ENCODE measurements around the gene ARID5B.

The ARID5B gene

DNA sequence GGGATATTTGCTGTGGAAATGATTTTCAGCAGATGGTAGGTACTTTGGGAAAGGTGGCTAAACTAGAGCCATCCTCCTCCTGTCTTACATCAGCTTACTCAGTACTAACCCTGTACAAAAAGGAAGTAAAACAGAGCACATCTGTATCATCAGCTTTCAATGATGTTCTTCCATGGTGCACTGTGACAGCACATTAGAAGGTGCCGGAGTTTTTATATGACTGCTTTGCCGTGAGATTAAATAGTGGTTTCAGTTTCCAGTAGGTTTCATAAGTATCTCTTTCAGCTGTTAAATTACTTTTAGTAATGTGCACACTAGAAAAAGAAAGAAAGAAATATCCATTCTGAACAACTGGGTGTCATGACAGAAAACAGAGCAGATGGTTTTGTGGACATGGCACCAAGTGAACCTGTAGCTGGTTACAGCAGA is 86.5 kb downstream of the ARID5B start:
- TF ChIP-seq, protein P1, sequence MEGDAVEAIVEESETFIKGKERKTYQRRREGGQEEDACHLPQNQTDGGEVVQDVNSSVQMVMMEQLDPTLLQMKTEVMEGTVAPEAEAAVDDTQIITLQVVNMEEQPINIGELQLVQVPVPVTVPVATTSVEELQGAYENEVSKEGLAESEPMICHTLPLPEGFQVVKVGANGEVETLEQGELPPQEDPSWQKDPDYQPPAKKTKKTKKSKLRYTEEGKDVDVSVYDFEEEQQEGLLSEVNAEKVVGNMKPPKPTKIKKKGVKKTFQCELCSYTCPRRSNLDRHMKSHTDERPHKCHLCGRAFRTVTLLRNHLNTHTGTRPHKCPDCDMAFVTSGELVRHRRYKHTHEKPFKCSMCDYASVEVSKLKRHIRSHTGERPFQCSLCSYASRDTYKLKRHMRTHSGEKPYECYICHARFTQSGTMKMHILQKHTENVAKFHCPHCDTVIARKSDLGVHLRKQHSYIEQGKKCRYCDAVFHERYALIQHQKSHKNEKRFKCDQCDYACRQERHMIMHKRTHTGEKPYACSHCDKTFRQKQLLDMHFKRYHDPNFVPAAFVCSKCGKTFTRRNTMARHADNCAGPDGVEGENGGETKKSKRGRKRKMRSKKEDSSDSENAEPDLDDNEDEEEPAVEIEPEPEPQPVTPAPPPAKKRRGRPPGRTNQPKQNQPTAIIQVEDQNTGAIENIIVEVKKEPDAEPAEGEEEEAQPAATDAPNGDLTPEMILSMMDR (IDR thresholded peaks at IDR 0.05; ENCODE audit: low read depth, low read length), result no peak
- TF ChIP-seq POLR2A (IDR thresholded peaks at IDR 0.05; ENCODE audit: extremely low read depth, insufficient read length) (no peak), MYC (IDR thresholded peaks at IDR 0.05; ENCODE audit: low read depth, low read length) (no peak)
- TF ChIP-seq, protein P2, sequence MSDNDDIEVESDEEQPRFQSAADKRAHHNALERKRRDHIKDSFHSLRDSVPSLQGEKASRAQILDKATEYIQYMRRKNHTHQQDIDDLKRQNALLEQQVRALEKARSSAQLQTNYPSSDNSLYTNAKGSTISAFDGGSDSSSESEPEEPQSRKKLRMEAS (IDR thresholded peaks at IDR 0.05; ENCODE audit: low read depth, low read length), result no peak
- no peak for DNase-seq (ENCODE audit: low read depth)
- H3K4me3 ChIP-seq (ENCODE audit: low read depth, low read length), result no peak overlapping the region

DNA sequence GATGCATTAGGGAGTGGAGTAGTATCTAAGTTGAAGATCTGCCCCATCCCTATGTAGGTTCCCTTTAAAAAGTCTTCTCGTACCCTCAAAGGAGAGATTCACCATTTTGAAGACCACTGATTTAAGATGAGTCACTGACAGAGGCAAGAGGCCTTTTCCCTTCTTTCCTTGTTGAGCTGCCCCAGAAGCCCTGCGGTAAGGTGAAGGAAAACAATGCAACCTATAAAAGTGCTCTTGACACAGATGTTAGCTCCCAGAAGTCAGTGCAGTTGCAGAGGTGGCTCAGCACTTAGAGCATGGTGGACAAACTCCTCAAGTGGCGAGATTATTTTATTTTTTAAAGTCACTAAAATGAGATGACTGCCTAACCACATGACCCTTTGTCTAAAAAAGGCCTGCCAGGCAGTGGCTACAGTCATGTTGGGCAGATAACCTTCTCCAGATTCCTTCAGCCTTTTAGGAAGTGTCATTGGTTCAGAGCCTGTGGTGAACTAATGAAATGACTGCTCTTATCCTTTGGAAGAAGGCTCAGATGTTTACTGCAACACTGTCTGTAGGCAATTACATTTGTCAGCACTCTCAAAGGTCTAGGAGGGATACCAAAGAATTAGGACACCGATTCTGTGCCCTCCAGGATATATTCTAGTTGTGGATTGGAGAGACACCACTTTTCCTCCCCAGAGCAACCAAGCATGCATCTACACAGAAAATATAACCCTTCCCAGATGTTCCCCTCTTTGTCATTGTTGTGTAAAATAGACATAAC is 88.7 kb downstream of the ARID5B start:
- DNase-seq (ENCODE audit: low read depth), result no peak
- no peak overlapping the region for H3K4me3 ChIP-seq (ENCODE audit: low read depth, low read length)
- TF ChIP-seq, protein P2 (IDR thresholded peaks at IDR 0.05; ENCODE audit: low read depth, low read length), result no peak
- TF ChIP-seq POLR2A (IDR thresholded peaks at IDR 0.05; ENCODE audit: extremely low read depth, insufficient read length), result no peak
- TF ChIP-seq, protein P1 (IDR thresholded peaks at IDR 0.05; ENCODE audit: low read depth, low read length), result no peak
- TF ChIP-seq MYC (IDR thresholded peaks at IDR 0.05; ENCODE audit: low read depth, low read length), result no peak

DNA sequence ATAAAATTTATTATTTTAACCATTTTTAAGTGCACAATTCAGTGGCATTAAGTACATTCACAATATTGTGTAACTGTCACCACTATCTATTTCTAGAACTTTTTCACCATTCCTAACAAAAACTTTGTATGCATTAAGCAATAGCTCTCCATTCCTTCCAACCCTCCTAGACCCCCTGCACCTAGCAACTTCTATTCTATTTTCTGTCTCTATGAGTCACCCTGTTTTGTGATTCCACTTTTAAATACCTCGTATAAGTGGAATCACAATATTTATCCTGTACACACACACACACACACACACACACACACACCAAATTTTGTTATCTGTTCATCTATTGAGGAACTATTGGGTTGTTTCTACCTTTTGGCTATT is 89.2 kb downstream of the ARID5B start:
- no peak for DNase-seq (ENCODE audit: low read depth)
- H3K4me3 ChIP-seq (ENCODE audit: low read depth, low read length), result no peak overlapping the region
- TF ChIP-seq MYC (IDR thresholded peaks at IDR 0.05; ENCODE audit: low read depth, low read length) (no peak), POLR2A (IDR thresholded peaks at IDR 0.05; ENCODE audit: extremely low read depth, insufficient read length) (no peak)
- TF ChIP-seq, protein P2 (IDR thresholded peaks at IDR 0.05; ENCODE audit: low read depth, low read length), result no peak
- TF ChIP-seq, protein P1 (IDR thresholded peaks at IDR 0.05; ENCODE audit: low read depth, low read length), result no peak

DNA sequence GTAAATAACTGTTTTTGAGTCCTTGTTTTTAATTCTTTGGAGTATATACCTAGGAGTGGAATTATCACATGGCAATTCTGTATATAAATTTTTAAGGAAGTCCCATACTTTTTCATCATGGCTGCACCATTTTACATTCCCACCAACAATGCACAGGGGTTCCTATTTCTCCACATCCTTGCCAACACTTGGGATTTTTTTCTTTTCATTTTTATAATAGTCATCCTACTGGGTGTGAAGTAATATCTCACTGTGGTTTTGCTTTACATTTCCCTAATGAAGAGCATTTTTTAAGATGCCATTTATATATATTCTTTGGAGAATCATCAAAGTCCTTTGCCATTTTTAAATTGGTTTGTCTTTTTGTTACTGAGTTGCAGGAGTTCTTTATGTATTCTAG is 89.7 kb downstream of the ARID5B start:
- DNase-seq (ENCODE audit: low read depth), result no peak
- TF ChIP-seq POLR2A (IDR thresholded peaks at IDR 0.05; ENCODE audit: extremely low read depth, insufficient read length) (no peak), MYC (IDR thresholded peaks at IDR 0.05; ENCODE audit: low read depth, low read length) (no peak)
- TF ChIP-seq, protein P1 (IDR thresholded peaks at IDR 0.05; ENCODE audit: low read depth, low read length), result no peak
- TF ChIP-seq, protein P2 (IDR thresholded peaks at IDR 0.05; ENCODE audit: low read depth, low read length), result no peak
- H3K4me3 ChIP-seq (ENCODE audit: low read depth, low read length), result no peak overlapping the region

DNA sequence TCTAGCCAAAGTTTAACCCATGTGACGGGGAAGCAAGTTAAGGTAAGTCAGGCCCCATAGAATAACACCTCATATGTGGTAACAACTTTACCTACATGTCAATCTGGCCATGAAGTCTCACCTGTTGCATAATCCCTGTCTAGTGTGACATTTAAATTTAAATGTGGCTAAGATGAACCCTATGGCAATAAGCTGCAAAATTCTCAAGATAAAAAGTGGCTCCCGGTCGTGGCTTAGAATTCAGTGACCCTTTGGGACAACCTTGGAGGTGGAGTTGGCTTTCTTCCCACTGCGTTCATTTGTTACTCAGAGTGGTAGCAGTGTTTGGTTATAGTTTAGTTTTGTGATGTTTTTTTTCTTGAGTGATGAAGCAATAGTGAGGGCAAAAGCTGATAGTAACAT is 90.6 kb downstream of the ARID5B start:
- no peak for DNase-seq (ENCODE audit: low read depth)
- TF ChIP-seq POLR2A (IDR thresholded peaks at IDR 0.05; ENCODE audit: extremely low read depth, insufficient read length), result no peak
- TF ChIP-seq, protein P1 (IDR thresholded peaks at IDR 0.05; ENCODE audit: low read depth, low read length), result no peak
- no peak for TF ChIP-seq MYC (IDR thresholded peaks at IDR 0.05; ENCODE audit: low read depth, low read length)
- TF ChIP-seq, protein P2 (IDR thresholded peaks at IDR 0.05; ENCODE audit: low read depth, low read length), result no peak
- H3K4me3 ChIP-seq (ENCODE audit: low read depth, low read length), result no peak overlapping the region
